ENCODE results near the gene SLIT3.

GRCh38 chr5:169168280-169168679, 132.7 kb downstream of the SLIT3 start:
- TF ChIP-seq CTCF (IDR thresholded peaks at IDR 0.05) = no peak
- no peak for TF ChIP-seq POLR2A (IDR thresholded peaks at IDR 0.05)
